Muscle layer of colon (tissue), 2 donors: Measurements from ENCODE around the gene TRMT61B.

Source experiments
- H3K27ac ChIP-seq: one replicate; pipeline ENCODE4 v1.7.0; 2013; ENCODE audit warnings: low read depth, mild to moderate bottlenecking, low read length, moderate library complexity
- H3K27me3 ChIP-seq, 2 donors: one replicate each; pipeline ENCODE4 v1.7.0; 2013; ENCODE audit warnings: low read length in 2 of 2, mild to moderate bottlenecking in 2 of 2; ENCODE audit not compliant: insufficient read depth in 2 of 2, control insufficient read depth in 1 of 2
- H3K36me3 ChIP-seq: one replicate; pipeline ENCODE4 v1.7.0; 2013; ENCODE audit warnings: mild to moderate bottlenecking, low read length; ENCODE audit not compliant: insufficient read depth
- H3K4me1 ChIP-seq: one replicate; pipeline ENCODE4 v1.7.0; 2013; ENCODE audit warnings: mild to moderate bottlenecking, low read length; ENCODE audit not compliant: insufficient read depth
- H3K4me3 ChIP-seq, 2 donors: one replicate each; pipeline ENCODE4 v1.7.0; 2013; ENCODE audit warnings: low read length in 2 of 2, low read depth in 1 of 2, mild to moderate bottlenecking in 1 of 2, moderate library complexity in 1 of 2
- H3K9ac ChIP-seq: one replicate; pipeline ENCODE4 v1.7.0; 2013; ENCODE audit warnings: low read length
- H3K9me3 ChIP-seq: one replicate; pipeline ENCODE4 v1.7.0; 2013; ENCODE audit warnings: mild to moderate bottlenecking, low read length
- donor health status: abdominal sarcoma.
- donor health status: Adenocarcinoma of cecum.

Gene TRMT61B

DNA sequence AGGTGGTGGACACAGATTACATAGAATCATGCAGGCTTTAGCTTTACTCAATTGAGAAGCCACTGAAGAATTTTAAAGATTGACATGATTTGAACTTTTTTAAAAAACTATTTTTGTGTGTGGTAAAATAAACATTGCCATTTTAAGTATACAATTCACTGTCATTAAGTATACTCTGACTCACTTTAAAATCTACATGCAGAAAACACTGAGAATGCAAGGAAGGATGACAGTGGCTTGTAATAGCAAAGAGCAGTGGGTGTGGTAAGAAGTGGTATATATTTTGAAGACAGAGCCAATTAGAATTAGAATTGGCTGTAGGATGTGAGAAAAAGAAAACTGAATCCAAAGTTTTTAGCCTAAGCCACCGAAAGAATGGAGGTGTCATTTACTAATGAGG is 14.9 kb downstream of the TRMT61B start:
- H3K9me3 ChIP-seq, result no peaks in the 10 kb centered on the region
- H3K9ac ChIP-seq, result no peak overlapping the region
- H3K4me3 ChIP-seq, result no peak overlapping the region
- H3K36me3 ChIP-seq, result no peaks in the 10 kb centered on the region
- no peaks in the 10 kb centered on the region for H3K27me3 ChIP-seq
- H3K4me1 ChIP-seq, result no peaks in the 10 kb centered on the region
- H3K27ac ChIP-seq, result no peak overlapping the region

DNA sequence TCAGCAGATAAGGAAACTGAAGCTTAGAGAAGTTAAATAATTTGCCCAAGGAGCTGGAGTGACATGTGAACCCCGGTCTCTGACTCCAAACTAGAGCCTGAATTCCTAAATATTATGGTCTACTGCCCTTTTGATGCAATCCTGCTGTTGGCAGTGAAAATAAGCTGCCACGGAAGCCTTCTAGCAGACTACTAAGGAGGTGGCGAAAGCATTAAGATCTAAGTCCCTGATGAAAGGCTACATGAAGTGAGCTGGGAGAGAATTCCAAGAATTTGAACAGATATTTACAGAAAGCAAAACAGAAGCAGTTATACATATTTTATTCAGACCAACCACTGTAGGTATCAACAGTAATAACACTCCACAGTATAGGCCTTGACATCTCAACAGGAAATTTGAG is 28.1 kb downstream of the TRMT61B start:
- H3K9me3 ChIP-seq, result no peaks in the 10 kb centered on the region
- H3K4me3 ChIP-seq, result no peak overlapping the region
- no peaks in the 10 kb centered on the region for H3K4me1 ChIP-seq
- H3K27me3 ChIP-seq, result no peaks in the 10 kb centered on the region
- no peak overlapping the region for H3K27ac ChIP-seq
- H3K9ac ChIP-seq, result no peak overlapping the region
- no peaks in the 10 kb centered on the region for H3K36me3 ChIP-seq

DNA sequence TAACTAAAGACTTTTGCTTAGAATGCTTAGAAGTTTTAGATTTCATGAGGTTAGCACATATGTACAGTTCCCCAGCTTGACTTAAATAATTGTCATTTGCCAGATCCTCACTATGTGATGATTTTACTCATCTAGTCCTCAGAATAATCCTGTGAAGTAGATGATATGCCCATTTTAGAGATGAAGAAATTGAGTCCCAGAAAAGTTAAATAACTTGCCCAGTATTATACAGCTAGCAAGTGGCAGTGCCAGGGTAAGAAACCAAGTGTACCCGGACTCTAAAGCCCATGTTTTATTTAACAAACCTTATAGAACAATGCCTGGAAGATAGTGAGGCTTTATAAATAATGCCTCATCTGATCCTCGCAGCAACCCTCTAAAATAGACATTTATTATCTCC is 31.1 kb downstream of the TRMT61B start:
- no peaks in the 10 kb centered on the region for H3K36me3 ChIP-seq
- no peaks in the 10 kb centered on the region for H3K4me1 ChIP-seq
- no peaks in the 10 kb centered on the region for H3K9me3 ChIP-seq
- no peak overlapping the region for H3K9ac ChIP-seq
- no peaks in the 10 kb centered on the region for H3K27me3 ChIP-seq
- no peak overlapping the region for H3K27ac ChIP-seq
- no peak overlapping the region for H3K4me3 ChIP-seq

DNA sequence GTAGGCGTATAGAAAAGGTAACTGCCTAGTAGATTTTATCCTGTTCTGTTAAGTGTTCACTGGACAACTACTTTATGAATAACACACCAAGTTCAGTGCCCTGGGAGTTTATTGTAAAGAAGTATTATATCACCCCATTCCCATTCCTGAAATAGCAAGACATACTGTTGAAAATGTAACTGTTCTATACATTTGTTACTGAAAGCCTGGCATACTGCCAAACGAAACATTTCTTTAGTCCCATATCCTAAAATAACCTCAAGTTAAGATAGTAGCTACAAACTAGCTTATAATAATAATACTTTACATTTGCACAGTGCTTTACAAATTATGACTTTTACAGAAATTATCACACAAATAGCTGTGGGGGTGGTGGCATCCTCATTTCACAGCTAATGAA is 34.3 kb downstream of the TRMT61B start:
- Histone ChIP-seq H3K36me3 (no peaks in the 10 kb centered on the region), H3K27me3 (no peaks in the 10 kb centered on the region), H3K27ac (no peak overlapping the region), H3K4me3 (no peak overlapping the region), H3K9me3 (no peaks in the 10 kb centered on the region), H3K4me1 (no peaks in the 10 kb centered on the region), H3K9ac (no peak overlapping the region)

DNA sequence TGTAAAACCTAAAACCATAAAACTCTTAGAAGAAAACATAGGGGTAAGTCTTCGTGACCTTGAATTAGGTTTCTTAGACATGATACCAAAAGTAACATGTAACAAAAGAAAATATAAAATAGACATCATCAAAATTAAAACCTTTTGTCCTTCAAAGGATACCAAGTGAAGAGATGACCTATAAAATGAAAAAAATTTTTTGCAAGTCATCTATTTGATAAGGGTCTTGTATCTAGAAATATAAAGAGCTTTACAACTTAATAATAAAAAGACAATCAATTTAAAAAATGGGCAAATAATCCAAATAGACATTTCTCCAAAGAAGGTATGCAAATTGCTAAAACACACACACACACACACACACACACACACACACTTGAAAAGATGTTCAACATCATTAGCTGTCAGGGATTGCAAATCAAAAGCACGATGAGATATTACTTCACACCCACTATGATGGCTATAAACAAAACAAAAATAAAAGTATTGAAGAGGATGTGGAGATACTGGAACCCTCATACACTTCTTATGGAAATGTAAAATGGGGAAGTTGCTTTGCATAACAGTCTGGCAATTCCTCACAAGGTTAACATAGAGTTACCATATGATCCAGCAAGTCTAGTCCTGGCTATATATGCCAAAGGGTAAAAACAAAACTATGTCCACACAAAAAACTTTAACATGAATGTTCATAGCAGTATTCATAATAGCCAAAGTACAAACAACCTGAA is 36.2 kb downstream of the TRMT61B start:
- Histone ChIP-seq H3K27me3 (no peaks in the 10 kb centered on the region), H3K9me3 (no peaks in the 10 kb centered on the region), H3K4me1 (no peaks in the 10 kb centered on the region), H3K27ac (no peak overlapping the region), H3K9ac (no peak overlapping the region), H3K4me3 (no peak overlapping the region), H3K36me3 (no peaks in the 10 kb centered on the region)

DNA sequence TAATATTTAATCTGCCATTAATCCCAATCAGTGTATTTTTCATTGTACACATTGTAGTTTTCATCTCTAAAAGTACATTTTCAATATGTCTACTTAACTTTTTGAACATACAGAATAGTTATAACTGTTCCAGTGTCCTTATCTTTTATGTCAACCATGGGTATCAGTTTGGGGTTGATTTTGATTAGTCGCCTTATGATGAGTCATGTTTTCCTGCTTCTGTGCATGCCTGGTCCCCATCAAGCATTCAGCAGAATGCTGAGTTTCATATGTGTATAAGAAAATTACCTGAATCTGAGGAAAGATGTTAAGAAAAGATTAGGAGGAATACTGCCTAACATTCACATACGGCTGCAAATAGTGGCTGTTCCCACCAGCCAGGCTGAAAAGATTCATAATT is 41.7 kb downstream of the TRMT61B start:
- Histone ChIP-seq H3K4me3 (no peak overlapping the region), H3K36me3 (no peaks in the 10 kb centered on the region), H3K9me3 (no peaks in the 10 kb centered on the region), H3K4me1 (no peaks in the 10 kb centered on the region), H3K27me3 (no peaks in the 10 kb centered on the region), H3K9ac (no peak overlapping the region), H3K27ac (no peak overlapping the region)

DNA sequence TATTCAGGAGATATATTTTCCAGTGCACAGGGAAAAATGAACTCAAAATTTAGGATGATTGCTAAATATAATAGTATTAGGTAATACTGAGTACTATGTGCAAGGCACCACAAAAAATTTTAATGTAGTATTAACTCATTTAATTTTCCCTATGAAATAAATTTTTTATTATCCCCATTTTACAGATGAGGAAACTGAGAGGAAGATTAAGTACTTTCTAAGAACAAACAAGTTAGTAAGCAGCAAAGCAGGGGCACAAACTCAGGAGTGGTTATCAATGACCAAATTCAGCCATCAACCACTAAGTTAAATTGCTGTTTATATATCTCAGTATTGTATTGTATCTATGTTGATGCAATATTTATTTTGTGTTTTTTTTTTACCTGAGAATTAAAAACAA is 45.2 kb downstream of the TRMT61B start:
- Histone ChIP-seq H3K9me3 (no peaks in the 10 kb centered on the region), H3K27me3 (no peaks in the 10 kb centered on the region), H3K27ac (no peak overlapping the region), H3K4me1 (no peaks in the 10 kb centered on the region), H3K9ac (no peak overlapping the region), H3K36me3 (no peaks in the 10 kb centered on the region), H3K4me3 (no peak overlapping the region)

DNA sequence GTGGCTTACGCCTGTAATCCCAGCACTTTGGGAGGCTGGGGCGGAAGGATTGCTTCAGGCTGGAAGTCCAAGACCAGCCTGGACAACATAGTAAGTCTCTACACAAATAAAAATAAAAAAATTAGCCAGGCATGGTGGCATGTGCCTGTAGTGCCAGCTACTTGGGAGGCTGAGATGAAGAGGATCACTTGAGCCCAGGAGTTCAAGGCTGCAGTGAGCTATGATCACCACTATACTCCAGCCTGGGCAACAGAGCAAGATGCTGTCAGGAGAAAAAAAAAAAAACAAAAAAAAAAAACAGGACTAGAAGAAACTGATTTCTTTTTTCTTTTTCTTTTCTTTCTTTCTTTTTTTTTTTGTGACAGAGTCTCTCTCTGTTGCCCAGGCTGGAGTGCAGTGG is 45.9 kb downstream of the TRMT61B start:
- Histone ChIP-seq H3K27me3 (no peaks in the 10 kb centered on the region), H3K9me3 (no peaks in the 10 kb centered on the region), H3K36me3 (no peaks in the 10 kb centered on the region), H3K9ac (no peak overlapping the region), H3K4me1 (no peaks in the 10 kb centered on the region), H3K4me3 (no peak overlapping the region), H3K27ac (no peak overlapping the region)

DNA sequence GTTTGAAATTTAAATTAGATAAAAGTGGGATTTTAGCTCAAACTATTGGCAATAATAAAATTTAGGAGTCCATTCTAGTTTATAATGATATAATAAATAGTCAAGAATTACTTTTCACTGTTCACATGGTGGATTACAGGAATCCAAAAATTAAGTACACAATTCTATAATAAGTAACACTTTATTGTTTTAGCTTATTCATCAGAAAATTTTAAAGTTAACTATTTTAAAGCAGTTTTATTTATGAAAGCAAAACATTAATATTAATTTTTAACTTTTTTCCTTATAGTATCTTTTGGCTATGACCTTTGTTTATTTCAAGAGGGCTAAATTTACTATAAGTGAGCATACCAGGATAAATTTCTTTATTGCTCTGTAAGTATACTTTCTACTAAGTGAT is 48.1 kb downstream of the TRMT61B start:
- no peak overlapping the region for H3K9ac ChIP-seq
- H3K27me3 ChIP-seq, result no peaks in the 10 kb centered on the region
- no peak overlapping the region for H3K27ac ChIP-seq
- H3K9me3 ChIP-seq, result no peaks in the 10 kb centered on the region
- no peaks in the 10 kb centered on the region for H3K36me3 ChIP-seq
- H3K4me3 ChIP-seq, result no peak overlapping the region
- H3K4me1 ChIP-seq, result no peaks in the 10 kb centered on the region

DNA sequence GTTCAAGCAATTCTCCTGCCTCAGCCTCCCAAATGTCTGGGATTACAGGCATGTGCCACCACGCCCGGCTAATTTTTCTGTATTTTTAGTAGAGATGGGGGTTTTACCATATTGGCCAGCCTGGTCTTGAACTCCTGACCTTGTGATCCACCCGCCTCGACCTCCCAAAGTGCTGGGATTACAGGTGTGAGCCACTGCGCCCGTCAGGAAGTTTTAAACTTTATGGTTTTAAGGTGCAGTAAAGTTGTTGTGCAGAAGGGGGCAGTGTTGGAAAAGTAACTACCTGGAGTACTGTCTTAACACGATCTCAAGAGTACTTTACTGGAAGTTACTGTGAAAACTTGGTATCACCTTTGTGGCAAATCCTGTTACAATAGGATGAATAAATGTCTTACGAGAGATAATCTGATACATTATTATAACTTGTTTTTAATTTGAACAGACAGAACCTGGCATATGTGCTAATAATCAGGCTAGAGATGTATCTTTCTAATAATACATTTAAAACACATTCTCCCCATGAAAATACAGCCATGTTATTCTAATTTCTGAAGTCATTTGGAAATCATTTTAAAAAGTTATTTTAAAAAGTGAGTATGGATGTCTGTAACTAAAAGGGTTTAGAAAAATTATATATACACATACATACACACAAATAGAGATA is 48.7 kb downstream of the TRMT61B start:
- Histone ChIP-seq H3K4me1 (no peaks in the 10 kb centered on the region), H3K27me3 (no peaks in the 10 kb centered on the region), H3K36me3 (no peaks in the 10 kb centered on the region), H3K4me3 (no peak overlapping the region), H3K9ac (no peak overlapping the region), H3K27ac (no peak overlapping the region), H3K9me3 (no peaks in the 10 kb centered on the region)

DNA sequence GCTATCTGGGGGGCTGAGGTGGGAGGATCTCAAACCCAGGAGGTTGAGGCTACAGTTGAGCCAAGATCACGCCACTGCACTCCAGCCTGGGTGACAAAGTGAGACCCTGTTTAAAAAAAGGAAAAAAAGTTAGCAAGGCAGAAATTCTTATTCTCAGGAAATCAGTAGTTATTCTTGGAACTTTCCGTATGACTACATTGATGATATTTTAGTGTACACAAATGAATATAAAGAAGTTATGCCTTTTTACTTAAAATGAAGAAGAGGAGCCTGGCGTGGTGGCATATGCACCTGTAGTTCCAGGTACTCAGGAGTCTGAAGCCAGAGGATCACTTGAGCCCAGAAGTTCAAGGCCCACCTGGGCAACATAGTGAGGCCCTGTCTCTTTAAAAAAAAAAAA is 52.1 kb downstream of the TRMT61B start:
- Histone ChIP-seq H3K9ac (no peak overlapping the region), H3K27me3 (no peaks in the 10 kb centered on the region), H3K27ac (no peak overlapping the region), H3K4me1 (no peaks in the 10 kb centered on the region), H3K36me3 (no peaks in the 10 kb centered on the region), H3K9me3 (no peaks in the 10 kb centered on the region), H3K4me3 (no peak overlapping the region)
